ENCODE measurements around the gene STKLD1. TPM values are rescaled to one million over a fixed set of nuclear protein-coding genes. Genes with fewer than 3 reads are reported as not detected.

STKLD1 gene
- polyA plus RNA-seq, 1 experiment: 1.2 TPM

Small RNA genes within 50 kb of the gene (small RNA-seq; reads per million reads assigned to genes)
- gene RF00019 (ENCODE audit: insufficient read length, low read depth, low replicate concordance): not detected
- gene SNORD24 (ENCODE audit: insufficient read length, low read depth, low replicate concordance): not detected
- not detected for gene SNORD36A (ENCODE audit: insufficient read length, low read depth, low replicate concordance)
- not detected for gene SNORD36B (ENCODE audit: insufficient read length, low read depth, low replicate concordance)
- not detected for gene SNORD36C (ENCODE audit: insufficient read length, low read depth, low replicate concordance)

Other genes with a start within 250 kb of the STKLD1 start
- gene GBGT1, start 212.5 kb upstream of the STKLD1 start, polyA plus RNA-seq (2011; rRNA removed): 5.0 and 10.3 TPM in 2 replicates
- gene OBP2B, start 167.1 kb upstream of the STKLD1 start, polyA plus RNA-seq (2011; rRNA removed): not detected in 2 replicates
- gene ABO, start 101.2 kb upstream of the STKLD1 start, polyA plus RNA-seq (2011; rRNA removed): not detected in 2 replicates
- 8.4 and 9.4 TPM in 2 replicates for gene SURF6, start 40.2 kb upstream of the STKLD1 start, polyA plus RNA-seq (2011; rRNA removed)
- gene MED22, start 28.2 kb upstream of the STKLD1 start, polyA plus RNA-seq (2011; rRNA removed): 18.4 and 28.3 TPM in 2 replicates
- 2,964 and 3,329 TPM in 2 replicates for gene RPL7A, start 28.1 kb upstream of the STKLD1 start, polyA plus RNA-seq (2011; rRNA removed)
- gene SURF1, start 19.9 kb upstream of the STKLD1 start, polyA plus RNA-seq (2011; rRNA removed): 36.0 and 46.1 TPM in 2 replicates
- gene SURF2, start 19.8 kb upstream of the STKLD1 start, polyA plus RNA-seq (2011; rRNA removed): 9.0 and 10.0 TPM in 2 replicates
- gene SURF4, start 306 bp upstream of the STKLD1 start, polyA plus RNA-seq (2011; rRNA removed): 259 and 401 TPM in 2 replicates
- gene REXO4, start 41.6 kb downstream of the STKLD1 start, polyA plus RNA-seq (2011; rRNA removed): 22.7 and 24.0 TPM in 2 replicates
- 1.3 and 2.4 TPM in 2 replicates for gene ADAMTS13, start 46.0 kb downstream of the STKLD1 start, polyA plus RNA-seq (2011; rRNA removed)
- gene CACFD1, start 83.6 kb downstream of the STKLD1 start, polyA plus RNA-seq (2011; rRNA removed): 15.8 and 19.1 TPM in 2 replicates
- gene SLC2A6, start 102.7 kb downstream of the STKLD1 start, polyA plus RNA-seq (2011; rRNA removed): 5.1 and 9.0 TPM in 2 replicates
- gene MYMK, start 148.6 kb downstream of the STKLD1 start, polyA plus RNA-seq (2011; rRNA removed): not detected in 2 replicates
- gene ADAMTSL2, start 158.3 kb downstream of the STKLD1 start, polyA plus RNA-seq (2011; rRNA removed): not detected in 2 replicates
- gene FAM163B, start 233.0 kb downstream of the STKLD1 start, polyA plus RNA-seq (2011; rRNA removed): not detected in 2 replicates

All from BJ (cell line).